DND-41 (cell line): Measurements from ENCODE around the gene MIX23.

Experiments
- ATAC-seq: fragments of 200-7000 bp; cut with Tn5 transposase; 3 replicates; pipeline ENCODE4 v1.9.1; 2021; ENCODE audit warnings: low read depth; ENCODE audit not compliant: insufficient read depth
- DNase-seq: peaks from one replicate; pipeline ENCODE4 v3.0.0-alpha.2; 2020
- H2AFZ ChIP-seq: 2 replicates; pipeline ENCODE4 v1.6.0; 2012; ENCODE audit warnings: low read depth, low read length
- H3K27ac ChIP-seq: 2 replicates; pipeline ENCODE4 v1.5.1; 2012; ENCODE audit warnings: low read length, inconsistent platforms
- H3K27me3 ChIP-seq: fragments of 200-600 bp; sonication (generic); 2 replicates; pipeline ENCODE4 v1.6.0; 2012; ENCODE audit warnings: low read length, mild to moderate bottlenecking, inconsistent platforms; ENCODE audit not compliant: insufficient read depth, poor library complexity
- H3K36me3 ChIP-seq: 2 replicates; pipeline ENCODE4 v1.5.1; 2012; ENCODE audit warnings: low read length, inconsistent platforms; ENCODE audit not compliant: insufficient read depth
- H3K4me1 ChIP-seq: 2 replicates; pipeline ENCODE4 v1.5.1; 2012; ENCODE audit warnings: mild to moderate bottlenecking, low read length; ENCODE audit not compliant: insufficient read depth
- H3K4me2 ChIP-seq: 2 replicates; pipeline ENCODE4 v1.6.0; 2012; ENCODE audit warnings: mild to moderate bottlenecking, moderate library complexity, low read length, inconsistent platforms; ENCODE audit not compliant: insufficient read depth
- H3K4me3 ChIP-seq, 2 experiments: fragments of 200-600 bp in 1 of 2; shearing (Covaris generic) in 1 of 2; 2 replicates each; pipeline ENCODE4 v1.5.1; 2012 to 2016; ENCODE audit warnings: inconsistent platforms in 2 of 2, low read length in 2 of 2, mild to moderate bottlenecking in 2 of 2, low read depth in 1 of 2, moderate library complexity in 1 of 2
- H3K79me2 ChIP-seq: 2 replicates; pipeline ENCODE4 v1.6.0; 2012; ENCODE audit warnings: low read length, inconsistent platforms; ENCODE audit not compliant: insufficient read depth
- H3K9ac ChIP-seq: 2 replicates; pipeline ENCODE4 v1.6.0; 2012; ENCODE audit warnings: low read depth, mild to moderate bottlenecking, inconsistent platforms, low read length, moderate library complexity
- H3K9me3 ChIP-seq: 2 replicates; pipeline ENCODE4 v1.5.1; 2012; ENCODE audit warnings: low read length, moderate library complexity, mild to moderate bottlenecking, inconsistent platforms; ENCODE audit not compliant: insufficient read depth, severe bottlenecking
- H4K20me1 ChIP-seq: 2 replicates; pipeline ENCODE4 v1.6.0; 2012; ENCODE audit warnings: low read length; ENCODE audit not compliant: insufficient read depth
- CTCF ChIP-seq: IDR thresholded peaks from 2 replicates; pipeline ENCODE4 v1.5.1; 2012; ENCODE audit warnings: borderline replicate concordance, low read length, moderate library complexity, mild to moderate bottlenecking; ENCODE audit not compliant: poor library complexity, severe bottlenecking; ENCODE audit errors: extremely low read depth
- EZH2 ChIP-seq: IDR thresholded peaks from 3 replicates; pipeline ENCODE4 v1.6.1; 2012; ENCODE audit warnings: borderline replicate concordance, low read depth, mild to moderate bottlenecking, moderate library complexity, low read length, inconsistent platforms; ENCODE audit not compliant: severe bottlenecking

The MIX23 gene

GRCh38 chr3:122397201-122397600 lies 14.2 kb upstream of the MIX23 start:
- H3K27me3 ChIP-seq = no peaks in the 10 kb centered on the region
- H3K4me2 ChIP-seq = no peak overlapping the region
- no peak for TF ChIP-seq EZH2
- TF ChIP-seq CTCF = no peak
- H3K27ac ChIP-seq = no peak overlapping the region
- no peak for DNase-seq
- peaks cover 34% of the 10 kb centered on the region for H3K79me2 ChIP-seq
- no peak overlapping the region for H2AFZ ChIP-seq
- H3K9ac ChIP-seq = no peak overlapping the region
- H3K36me3 ChIP-seq = peaks cover 16% of the 10 kb centered on the region
- H4K20me1 ChIP-seq = peaks cover 4% of the 10 kb centered on the region; the same call in 1 of the 2 replicates
- H3K4me3 ChIP-seq = no peak overlapping the region
- no peaks in the 10 kb centered on the region for H3K9me3 ChIP-seq
- no peak for ATAC-seq
- no peaks in the 10 kb centered on the region for H3K4me1 ChIP-seq

GRCh38 chr3:122396511-122396910 lies 13.5 kb upstream of the MIX23 start:
- peaks cover 4% of the 10 kb centered on the region; the same call in 1 of the 2 replicates for H4K20me1 ChIP-seq
- no peak for ATAC-seq

GRCh38 chr3:122395582-122395981 lies 12.6 kb upstream of the MIX23 start:
- DNase-seq (no peak), ATAC-seq (no peak)
- Histone ChIP-seq H3K4me2 (no peak overlapping the region), H3K9me3 (no peaks in the 10 kb centered on the region), H3K27me3 (no peaks in the 10 kb centered on the region), H4K20me1 (peaks cover 4% of the 10 kb centered on the region; the same call in 1 of the 2 replicates), H3K4me3 (no peak overlapping the region), H3K36me3 (peaks cover 17% of the 10 kb centered on the region), H2AFZ (no peak overlapping the region), H3K27ac (no peak overlapping the region), H3K9ac (no peak overlapping the region), H3K79me2 (peaks cover 43% of the 10 kb centered on the region), H3K4me1 (no peaks in the 10 kb centered on the region)
- no peak for TF ChIP-seq EZH2
- TF ChIP-seq CTCF = no peak

More at GRCh38 chr3:122396511-122396910, 13.5 kb upstream of the MIX23 start:
- H3K4me3 ChIP-seq = no peak overlapping the region
- no peak for DNase-seq
- H3K36me3 ChIP-seq = peaks cover 16% of the 10 kb centered on the region
- H3K9ac ChIP-seq = no peak overlapping the region
- no peak overlapping the region for H2AFZ ChIP-seq
- no peak for TF ChIP-seq EZH2
- no peak for TF ChIP-seq CTCF
- no peaks in the 10 kb centered on the region for H3K4me1 ChIP-seq
- H3K9me3 ChIP-seq = no peaks in the 10 kb centered on the region
- no peaks in the 10 kb centered on the region for H3K27me3 ChIP-seq
- peaks cover 40% of the 10 kb centered on the region for H3K79me2 ChIP-seq
- no peak overlapping the region for H3K27ac ChIP-seq
- H3K4me2 ChIP-seq = no peak overlapping the region

GRCh38 chr3:122394173-122394572 lies 11.1 kb upstream of the MIX23 start:
- Histone ChIP-seq H3K4me3 (no peak overlapping the region), H3K27me3 (no peaks in the 10 kb centered on the region), H3K36me3 (peaks cover 19% of the 10 kb centered on the region), H3K4me2 (no peak overlapping the region), H3K9me3 (no peaks in the 10 kb centered on the region), H3K27ac (no peak overlapping the region), H4K20me1 (peaks cover 4% of the 10 kb centered on the region; the same call in 1 of the 2 replicates), H3K4me1 (no peaks in the 10 kb centered on the region), H2AFZ (no peak overlapping the region), H3K79me2 (peaks cover 57% of the 10 kb centered on the region), H3K9ac (no peak overlapping the region)
- DNase-seq = no peak
- no peak for TF ChIP-seq CTCF
- TF ChIP-seq EZH2 = no peak
- ATAC-seq = no peak
